A204.1 (cell line): ENCODE results near the gene POU6F2.

Source experiments
- FAIRE-seq: peaks from 2 replicates; lab custom pipeline; 2012; peaks lifted over from hg19 to GRCh38; lab: Jason Lieb, UNC

The POU6F2 gene

DNA sequence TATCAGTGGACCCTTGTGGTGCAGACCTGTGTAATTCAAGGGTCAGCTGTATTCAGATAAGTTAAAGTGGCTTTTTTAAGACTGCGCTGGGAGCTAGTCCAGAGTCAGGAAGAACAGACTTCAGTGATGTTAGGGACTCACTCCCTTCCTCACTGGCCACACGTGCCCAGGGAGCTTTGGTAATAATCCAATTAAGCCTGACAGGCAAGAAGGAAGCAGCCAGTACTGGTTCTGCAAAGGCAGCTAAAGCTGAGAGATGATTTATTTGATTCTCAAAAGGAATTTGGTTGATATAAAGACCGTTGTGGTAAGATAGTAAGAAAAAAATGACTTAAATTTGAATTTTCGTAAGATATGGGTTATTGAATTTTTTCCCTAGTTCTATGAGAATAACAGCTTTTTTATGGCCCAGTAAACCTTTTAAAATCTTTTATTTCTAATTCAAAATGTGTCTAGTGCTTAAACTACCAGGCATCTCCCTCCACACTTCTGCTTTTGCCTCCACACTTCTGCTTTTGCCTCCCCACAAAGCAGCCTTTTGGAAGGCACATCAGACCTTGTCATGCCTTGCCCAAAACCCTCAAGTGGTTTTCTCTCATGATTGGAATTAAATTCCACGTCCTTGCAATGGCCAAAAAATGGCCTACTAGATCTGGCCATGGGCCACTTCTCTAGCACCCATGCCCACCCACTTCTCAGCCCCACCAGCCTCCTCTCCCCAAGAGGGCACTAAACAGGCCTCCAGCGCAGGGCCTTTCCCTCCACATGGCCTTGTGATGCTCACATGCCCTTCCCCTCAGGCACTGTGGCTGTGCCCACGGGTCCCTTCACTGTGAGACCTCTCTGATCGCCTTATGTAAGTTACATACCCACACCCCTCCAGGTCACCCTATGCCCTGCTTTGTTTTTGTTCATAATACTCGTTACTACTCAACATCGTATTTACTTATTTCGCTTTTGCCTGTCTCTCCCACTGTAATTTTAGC, 92.5 kb downstream of the POU6F2 start:
- no peak for FAIRE-seq

GRCh38 chr7:39071116-39071515, 93.4 kb downstream of the POU6F2 start:
- no peak for FAIRE-seq

DNA sequence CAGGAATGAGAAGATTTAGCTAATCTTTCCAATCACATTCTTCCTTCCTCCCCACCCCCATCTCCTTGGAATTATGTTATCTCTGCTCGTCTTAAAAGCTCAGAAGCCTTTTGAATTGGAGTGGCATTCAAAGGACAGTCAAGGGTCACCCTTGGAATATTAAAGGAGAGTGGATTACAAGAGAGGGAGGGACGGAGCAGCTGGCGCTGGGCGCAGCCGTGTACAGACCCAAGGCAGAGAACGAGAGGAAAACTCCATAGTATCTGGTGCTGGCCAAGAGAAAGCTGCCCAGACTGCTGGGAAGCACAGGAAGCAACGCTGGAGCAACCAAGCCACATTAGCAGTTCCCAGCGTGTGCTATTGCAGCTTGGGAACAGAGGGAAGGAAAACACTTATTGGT, 95.7 kb downstream of the POU6F2 start:
- FAIRE-seq = no peak

DNA sequence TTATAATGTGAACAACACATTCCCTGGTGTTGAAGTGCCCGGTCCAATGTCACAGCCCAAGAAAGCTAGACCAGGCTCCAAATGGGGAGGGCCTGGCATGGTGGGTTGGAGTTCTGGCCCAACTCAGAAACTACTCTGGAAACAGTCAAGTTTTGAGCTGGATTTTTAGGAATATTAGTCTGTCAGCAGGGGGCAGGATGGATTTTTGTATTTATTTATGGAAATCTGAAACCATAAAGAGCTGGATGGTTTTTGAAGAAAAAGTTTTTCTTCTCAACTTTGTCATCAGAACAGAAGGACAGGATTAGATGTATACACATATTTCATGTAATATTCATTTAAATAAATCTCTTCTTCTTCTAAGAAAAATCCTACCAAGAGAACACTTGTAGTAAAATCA, 97.5 kb downstream of the POU6F2 start:
- no peak for FAIRE-seq

DNA sequence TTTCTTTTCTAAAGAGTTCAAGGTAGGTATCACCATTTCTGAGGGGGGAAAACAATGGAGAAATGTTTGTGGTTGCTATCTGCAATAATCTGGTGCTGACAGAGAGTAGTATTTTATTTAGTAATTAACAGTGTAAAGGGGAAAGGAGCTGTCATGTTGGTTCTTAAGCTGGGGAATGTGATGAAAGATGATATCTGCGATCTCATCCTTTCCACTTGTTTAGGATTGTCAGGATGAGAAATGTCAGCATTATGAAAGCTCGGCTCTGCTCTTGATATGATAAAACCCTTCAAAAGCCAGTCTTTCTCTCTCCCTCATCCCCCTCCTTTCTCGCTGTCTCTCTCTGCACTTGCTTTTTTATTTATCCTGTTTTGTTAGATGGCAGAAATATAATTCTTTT, 106.1 kb downstream of the POU6F2 start:
- FAIRE-seq = no peak

- no peak for FAIRE-seq
These were observed 106.6 kb downstream of the POU6F2 start for GRCh38 chr7:39084349-39084748.

DNA sequence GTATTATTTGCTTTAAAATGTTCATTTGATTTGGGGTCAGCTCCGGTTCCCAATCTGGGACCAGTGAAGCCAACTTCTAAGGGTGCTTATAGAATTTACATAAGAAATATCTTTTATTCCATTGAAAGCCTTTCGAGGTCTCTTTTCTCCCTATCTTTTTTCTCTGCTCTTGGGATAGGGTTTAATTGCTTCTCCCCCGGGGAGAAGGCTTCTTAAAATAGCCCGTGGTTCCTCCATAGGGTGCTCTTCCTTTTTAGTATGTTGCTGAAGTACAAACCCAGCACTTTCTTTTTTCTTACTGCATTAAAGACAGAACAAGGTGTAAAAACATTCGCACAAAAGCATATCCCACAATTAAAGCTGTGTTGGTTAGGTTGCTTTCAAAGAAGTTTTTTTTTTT, 107.5 kb downstream of the POU6F2 start:
- no peak for FAIRE-seq

- no peak for FAIRE-seq
These were observed 107.9 kb downstream of the POU6F2 start for GRCh38 chr7:39085590-39086049.

- no peak for FAIRE-seq
These were observed 109.1 kb downstream of the POU6F2 start for GRCh38 chr7:39086638-39087360.

DNA sequence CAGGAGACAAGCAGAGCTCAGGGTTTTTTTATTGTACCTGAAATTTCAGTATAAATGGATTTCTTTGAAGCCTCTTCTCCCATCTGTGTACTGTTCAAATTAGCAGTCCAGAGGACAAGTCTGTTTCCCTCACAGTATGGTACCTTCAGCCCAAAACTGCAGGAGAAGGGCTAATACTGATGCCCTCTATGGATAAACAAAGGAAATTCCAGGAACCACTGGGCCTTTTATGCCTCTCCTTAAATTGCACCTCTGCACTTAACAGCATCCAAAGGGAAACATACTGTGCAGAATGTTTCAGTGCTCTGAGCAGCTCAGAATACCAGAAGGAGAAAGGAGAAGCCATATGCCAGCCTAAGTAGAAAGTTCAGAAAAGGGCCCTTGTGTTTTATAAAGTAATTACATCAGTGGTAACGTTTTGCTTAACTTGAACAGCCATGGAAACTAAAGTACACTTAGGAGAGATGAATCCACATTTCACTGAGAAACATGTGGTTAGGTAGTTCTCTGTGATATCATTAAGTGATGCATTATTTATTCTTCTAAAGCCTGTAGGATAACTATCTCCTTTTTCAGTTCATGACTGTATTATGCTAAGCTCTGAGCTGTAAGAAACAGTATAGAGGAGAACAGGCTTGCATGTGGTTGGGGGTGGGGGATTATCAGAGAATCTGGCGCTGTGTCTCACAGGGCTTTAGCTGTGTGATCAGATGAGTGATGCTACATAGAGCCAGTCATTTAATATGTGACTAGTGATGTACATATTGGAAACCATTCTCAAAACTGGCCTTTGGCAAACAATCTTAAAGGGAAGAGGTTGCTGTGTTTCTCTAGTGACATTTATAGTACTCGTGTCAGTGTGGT, 111.3 kb downstream of the POU6F2 start:
- FAIRE-seq = no peak

DNA sequence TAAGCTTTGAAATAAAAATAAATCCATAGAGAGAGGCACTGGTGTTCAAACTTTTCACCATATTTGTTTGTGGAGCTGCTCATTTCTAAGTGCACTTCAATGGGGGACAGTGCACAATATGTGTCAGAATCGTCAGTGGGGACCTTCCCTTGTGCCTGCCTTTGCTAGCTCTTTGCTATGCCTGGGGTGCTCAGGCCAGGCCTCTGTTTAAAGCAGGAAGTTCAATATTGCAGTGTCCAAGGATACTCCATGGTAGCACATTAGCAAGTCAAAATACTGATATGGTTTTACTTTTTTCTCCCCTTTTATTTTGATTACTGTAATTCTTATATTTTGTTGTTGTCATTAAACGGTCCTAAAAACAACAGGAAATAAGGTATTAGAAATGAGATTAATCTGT, 113.4 kb downstream of the POU6F2 start:
- FAIRE-seq = no peak

GRCh38 chr7:39091774-39092173, 114.1 kb downstream of the POU6F2 start:
- FAIRE-seq = no peak

GRCh38 chr7:39094731-39095130, 117.0 kb downstream of the POU6F2 start:
- no peak for FAIRE-seq

GRCh38 chr7:39095875-39096619, 118.3 kb downstream of the POU6F2 start:
- no peak for FAIRE-seq

- FAIRE-seq = no peak
These were observed 120.8 kb downstream of the POU6F2 start for GRCh38 chr7:39098506-39098905.

GRCh38 chr7:39099146-39099545, 121.4 kb downstream of the POU6F2 start:
- no peak for FAIRE-seq

GRCh38 chr7:39100270-39100669, 122.6 kb downstream of the POU6F2 start:
- no peak for FAIRE-seq

DNA sequence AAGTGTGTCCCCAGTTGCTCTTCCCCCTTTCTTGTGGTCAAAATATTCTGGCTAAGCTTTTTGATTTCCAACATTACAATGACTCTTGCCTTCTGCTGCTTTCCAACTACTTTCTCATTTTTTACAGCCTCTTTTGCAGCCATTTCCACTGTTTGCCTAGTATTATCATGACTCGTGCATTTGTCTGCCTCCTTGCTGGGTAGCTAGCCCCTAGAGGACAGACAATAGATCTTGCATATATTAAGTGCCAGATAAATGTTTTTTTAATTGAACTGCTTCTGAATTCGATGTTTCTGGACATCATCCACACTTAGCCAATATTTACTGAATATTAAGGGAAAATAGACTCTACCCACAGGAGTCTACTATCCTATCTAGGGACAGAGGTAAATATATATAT, 124.5 kb downstream of the POU6F2 start:
- no peak for FAIRE-seq

GRCh38 chr7:39105720-39106119, 128.0 kb downstream of the POU6F2 start:
- FAIRE-seq = no peak

- no peak for FAIRE-seq
These were observed 148.1 kb downstream of the POU6F2 start for GRCh38 chr7:39125846-39126245.

DNA sequence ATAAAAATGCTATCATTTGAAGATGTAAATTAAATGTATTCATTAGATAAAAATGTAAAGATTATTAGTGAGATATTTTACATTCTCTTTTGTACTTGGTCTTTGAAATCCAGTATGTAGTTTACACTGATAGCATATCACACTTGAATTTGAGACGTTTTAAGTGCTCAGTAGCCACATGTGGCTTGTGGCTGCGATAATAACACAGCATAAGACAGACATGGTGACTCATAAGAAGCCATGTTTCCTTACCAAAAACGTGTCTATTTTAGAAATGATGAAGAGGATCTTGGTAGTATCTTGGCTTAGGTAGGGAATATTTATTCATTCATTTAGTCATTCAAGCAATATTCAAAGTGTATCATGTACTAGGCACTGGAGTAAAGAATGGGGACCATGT, 149.3 kb downstream of the POU6F2 start:
- no peak for FAIRE-seq
